ENCODE measurements around the gene ZBTB42. TPM values are rescaled to one million over a fixed set of nuclear protein-coding genes. Genes with fewer than 3 reads are reported as not detected.
A peak's percentile ranks its signal among the peaks of the same experiment; 100 is the strongest.

The ZBTB42 gene
- total RNA-seq, 1 experiment from 2014 or later = 6.1 TPM

- no peak overlapping the region for H4K5ac ChIP-seq (ENCODE audit: insufficient read length, low read depth, low read length)
- H3K4me1 Mint-ChIP-seq = peaks cover 15 to 21% of the 10 kb centered on the region in 2 experiments
- no peak overlapping the region for H3K9ac ChIP-seq (ENCODE audit: extremely low read depth, insufficient read length, low read length)
- H3K18ac ChIP-seq (ENCODE audit: insufficient read length, low read depth, low read length) = no peak overlapping the region
- H3K23ac ChIP-seq (ENCODE audit: insufficient read length, low read depth, low read length) = no peak overlapping the region
- H3K9me3 ChIP-seq (ENCODE audit: control insufficient read depth, low read depth, low read length) = no peaks in the 10 kb centered on the region
- H3K4ac ChIP-seq (ENCODE audit: low read depth, low read length) = no peak overlapping the region
- no peak overlapping the region for H2BK5ac ChIP-seq (ENCODE audit: insufficient read length, low read length)
- H2BK12ac ChIP-seq (ENCODE audit: insufficient read length, low read depth, low read length) = no peak overlapping the region
- TF ChIP-seq, protein P1, sequence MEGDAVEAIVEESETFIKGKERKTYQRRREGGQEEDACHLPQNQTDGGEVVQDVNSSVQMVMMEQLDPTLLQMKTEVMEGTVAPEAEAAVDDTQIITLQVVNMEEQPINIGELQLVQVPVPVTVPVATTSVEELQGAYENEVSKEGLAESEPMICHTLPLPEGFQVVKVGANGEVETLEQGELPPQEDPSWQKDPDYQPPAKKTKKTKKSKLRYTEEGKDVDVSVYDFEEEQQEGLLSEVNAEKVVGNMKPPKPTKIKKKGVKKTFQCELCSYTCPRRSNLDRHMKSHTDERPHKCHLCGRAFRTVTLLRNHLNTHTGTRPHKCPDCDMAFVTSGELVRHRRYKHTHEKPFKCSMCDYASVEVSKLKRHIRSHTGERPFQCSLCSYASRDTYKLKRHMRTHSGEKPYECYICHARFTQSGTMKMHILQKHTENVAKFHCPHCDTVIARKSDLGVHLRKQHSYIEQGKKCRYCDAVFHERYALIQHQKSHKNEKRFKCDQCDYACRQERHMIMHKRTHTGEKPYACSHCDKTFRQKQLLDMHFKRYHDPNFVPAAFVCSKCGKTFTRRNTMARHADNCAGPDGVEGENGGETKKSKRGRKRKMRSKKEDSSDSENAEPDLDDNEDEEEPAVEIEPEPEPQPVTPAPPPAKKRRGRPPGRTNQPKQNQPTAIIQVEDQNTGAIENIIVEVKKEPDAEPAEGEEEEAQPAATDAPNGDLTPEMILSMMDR (conservative IDR thresholded peaks at IDR 0.05) = no peak
- H3T11ph ChIP-seq (ENCODE audit: low read length) = no peak overlapping the region
- H2BK20ac ChIP-seq (ENCODE audit: low read depth, low read length, poor library complexity, severe bottlenecking) = no peak overlapping the region
- no peak for DNase-seq
- no peaks in the 10 kb centered on the region for H3K27me3 Mint-ChIP-seq (ENCODE audit: low read depth)
- H4K20me1 ChIP-seq (ENCODE audit: control insufficient read depth, insufficient read depth, insufficient read length) = no peaks in the 10 kb centered on the region
- no peak overlapping the region for H2BK15ac ChIP-seq (ENCODE audit: low read depth, low read length)
- no peak overlapping the region for H2AFZ ChIP-seq (ENCODE audit: low read length)
- no peak overlapping the region for H3K56ac ChIP-seq (ENCODE audit: insufficient read length, low read depth, low read length)
- no peak overlapping the region; a peak in 1 of 5 replicates for H3K4me3 Mint-ChIP-seq
- peaks cover 37 to 59% (median 48%) of the 10 kb centered on the region in 3 experiments for H3K36me3 Mint-ChIP-seq (ENCODE audit: insufficient read depth in 1 of 3, low read depth in 3 of 3)
- H2BK120ac ChIP-seq (ENCODE audit: low read depth, low read length, poor library complexity, severe bottlenecking) = no peak overlapping the region
- H3K14ac ChIP-seq (ENCODE audit: insufficient read depth, low read length) = no peak overlapping the region
- no peaks in the 10 kb centered on the region for H3K79me1 ChIP-seq (ENCODE audit: insufficient read depth, low read depth, low read length, poor library complexity, severe bottlenecking)
- H3K4me1 ChIP-seq (ENCODE audit: insufficient read depth, low read length) = no peaks in the 10 kb centered on the region
- H3K27ac Mint-ChIP-seq = peak overlapping the region in 1 of 3 experiments; percentile 62; a peak in 1 of 7 replicates
- peaks cover 2% of the 10 kb centered on the region for H3K23me2 ChIP-seq (ENCODE audit: insufficient read length, low read depth, low read length, poor library complexity, severe bottlenecking)
- no peak overlapping the region for H4K8ac ChIP-seq (replicated peaks; ENCODE audit: insufficient read length, low read depth, low read length)
- H3K79me2 ChIP-seq (ENCODE audit: insufficient read depth, low read length) = no peaks in the 10 kb centered on the region
- no peak overlapping the region for H3K27ac ChIP-seq (ENCODE audit: insufficient read length, low read depth, low read length)
- no peak overlapping the region for H3K4me2 ChIP-seq (ENCODE audit: insufficient read depth, insufficient read length, low read length)
- no peak overlapping the region for H4K91ac ChIP-seq (ENCODE audit: insufficient read length, low read depth, low read length)
- no CpG with 5 or more reads among the region's 18 CpGs for WGBS (ENCODE audit: extremely low coverage, insufficient read length, low lambda C conversion rate)
- H2AK5ac ChIP-seq (ENCODE audit: insufficient read length, low read length) = no peak overlapping the region
- peaks cover 10 to 14% of the 10 kb centered on the region in 2 experiments for H3K9me3 Mint-ChIP-seq
- no peaks in the 10 kb centered on the region for H3K27me3 ChIP-seq (ENCODE audit: insufficient read depth, low read length)
These were observed 31.4 kb upstream of the ZBTB42 start for GRCh38 chr14:104769324-104770071.
